ENCODE results near the gene CUX1.

Gene CUX1

GRCh38 chr7:101899616-101900015, 82.2 kb downstream of the CUX1 start:
- peak in 1 of 2 experiments; percentile 11 for DNase-seq

- DNase-seq, result peak; percentile 45 to 87
These were observed 82.7 kb downstream of the CUX1 start for GRCh38 chr7:101900103-101900502.

- peak; percentile 38 to 62 for DNase-seq
These were observed 84.5 kb downstream of the CUX1 start for GRCh38 chr7:101901661-101902491.

GRCh38 chr7:101902680-101903514, 85.5 kb downstream of the CUX1 start:
- DNase-seq, result no peak

GRCh38 chr7:101903515-101903868, 86.1 kb downstream of the CUX1 start:
- DNase-seq, result no peak

GRCh38 chr7:101904019-101904418, 86.6 kb downstream of the CUX1 start:
- DNase-seq, result no peak

- DNase-seq, result no peak
These were observed 87.9 kb downstream of the CUX1 start for GRCh38 chr7:101905203-101905865.

- no peak for DNase-seq
These were observed 89.1 kb downstream of the CUX1 start for GRCh38 chr7:101906291-101907240.

GRCh38 chr7:101910991-101911799, 93.8 kb downstream of the CUX1 start:
- no peak for DNase-seq

GRCh38 chr7:101911800-101912715, 94.6 kb downstream of the CUX1 start:
- DNase-seq, result no peak

- DNase-seq, result no peak
These were observed 95.3 kb downstream of the CUX1 start for GRCh38 chr7:101912716-101913110.

GRCh38 chr7:101913247-101913721, 95.9 kb downstream of the CUX1 start:
- DNase-seq, result no peak

- peak in 1 of 2 experiments; percentile 51 for DNase-seq
These were observed 96.4 kb downstream of the CUX1 start for GRCh38 chr7:101913851-101914250.

GRCh38 chr7:101915000-101915399, 97.6 kb downstream of the CUX1 start:
- DNase-seq, result peak; percentile 52 to 87

GRCh38 chr7:101916041-101916800, 98.8 kb downstream of the CUX1 start:
- DNase-seq, result no peak

GRCh38 chr7:101916876-101917275, 99.5 kb downstream of the CUX1 start:
- DNase-seq, result no peak

- no peak for DNase-seq
These were observed 100.1 kb downstream of the CUX1 start for GRCh38 chr7:101917566-101917965.

- no peak for DNase-seq
These were observed 101.0 kb downstream of the CUX1 start for GRCh38 chr7:101918426-101918825.

Data from NCI-H446 (cell line).